ENCODE results near the gene APMAP. TPM values are rescaled to one million over a fixed set of nuclear protein-coding genes. Genes with fewer than 3 reads are reported as not detected.

APMAP gene, protein sequence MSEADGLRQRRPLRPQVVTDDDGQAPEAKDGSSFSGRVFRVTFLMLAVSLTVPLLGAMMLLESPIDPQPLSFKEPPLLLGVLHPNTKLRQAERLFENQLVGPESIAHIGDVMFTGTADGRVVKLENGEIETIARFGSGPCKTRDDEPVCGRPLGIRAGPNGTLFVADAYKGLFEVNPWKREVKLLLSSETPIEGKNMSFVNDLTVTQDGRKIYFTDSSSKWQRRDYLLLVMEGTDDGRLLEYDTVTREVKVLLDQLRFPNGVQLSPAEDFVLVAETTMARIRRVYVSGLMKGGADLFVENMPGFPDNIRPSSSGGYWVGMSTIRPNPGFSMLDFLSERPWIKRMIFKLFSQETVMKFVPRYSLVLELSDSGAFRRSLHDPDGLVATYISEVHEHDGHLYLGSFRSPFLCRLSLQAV
- total RNA-seq (2016; rRNA removed; fragmentation: Illumina TruSeq; extraction: Trizol) (96.9 and 214 TPM in 2 replicates), polyA plus RNA-seq (2011; rRNA removed) (168 and 177 TPM in 2 replicates), polyA minus RNA-seq (2011; rRNA and poly(A)+ RNA removed; ENCODE audit: low replicate concordance) (27.2 and 96.2 TPM in 2 replicates), Bru-seq, nascent RNA (percentile 83 among the genes with signal in this experiment), BruChase-seq, experiment 1, labeled RNA remaining after a 6-hour chase (percentile 87 among the genes with signal in this experiment), BruChase-seq, experiment 2, labeled RNA remaining after a 2-hour chase (percentile 85 among the genes with signal in this experiment)
- 20.1 and 22.7 TPM in 2 replicates for total RNA-seq (2016; cell fraction: cytosol; rRNA removed; fragmentation: Illumina TruSeq; extraction: Trizol; ENCODE audit: low read depth)
- total RNA-seq (2016; cell fraction: insoluble cytoplasmic fraction; rRNA removed; fragmentation: Illumina TruSeq; extraction: Trizol) = 98.2 and 226 TPM in 2 replicates
- total RNA-seq (2016; cell fraction: membrane; rRNA removed; fragmentation: Illumina TruSeq; extraction: Trizol) = 41.7 and 44.7 TPM in 2 replicates
- 175 and 197 TPM in 2 replicates for total RNA-seq (2016; cell fraction: nucleus; rRNA removed; fragmentation: Illumina TruSeq; extraction: Trizol)
- polyA plus RNA-seq (2011; cell fraction: cytosol; rRNA removed) = 161 and 178 TPM in 2 replicates
- 60.9 and 87.7 TPM in 2 replicates for polyA plus RNA-seq (2011; cell fraction: nucleus; rRNA removed)
- polyA plus RNA-seq (2012) = 152 and 183 TPM in 2 replicates
- 19.3 and 19.6 TPM in 2 replicates for polyA plus RNA-seq (2016; cell fraction: cytosol; fragmentation: Illumina TruSeq; extraction: Trizol; ENCODE audit: low read depth)
- polyA plus RNA-seq (2016; cell fraction: insoluble cytoplasmic fraction; fragmentation: Illumina TruSeq; extraction: Trizol; ENCODE audit: low read depth) = 91.9 and 93.0 TPM in 2 replicates
- 31.8 and 32.4 TPM in 2 replicates for polyA plus RNA-seq (2016; cell fraction: membrane; fragmentation: Illumina TruSeq; extraction: Trizol; ENCODE audit: low read depth)
- polyA plus RNA-seq (2016; cell fraction: nucleus; fragmentation: Illumina TruSeq; extraction: Trizol; ENCODE audit: insufficient read depth, low read depth) = 261 and 268 TPM in 2 replicates
- 41.4 and 51.0 TPM in 2 replicates for polyA minus RNA-seq (2011; cell fraction: cytosol; rRNA and poly(A)+ RNA removed)
- polyA minus RNA-seq (2011; cell fraction: nucleus; rRNA and poly(A)+ RNA removed) = 33.6 and 47.4 TPM in 2 replicates
- long read RNA-seq, experiment 1, transcript APMAP-201 (9 exons, 2,430 nt) = major isoform, 410 of 492 reads
- long read RNA-seq, experiment 1, partial matches to known transcripts = 31 of 492 reads
- long read RNA-seq, experiment 1, other reads (novel, unspliced or antisense) = 50 of 492 reads
- long read RNA-seq, experiment 2, transcript APMAP-201 (9 exons, 2,430 nt) = major isoform, 359 of 560 reads
- long read RNA-seq, experiment 2, partial matches to known transcripts = 158 of 560 reads
- long read RNA-seq, experiment 2, other reads (novel, unspliced or antisense) = 42 of 560 reads

- peak within 1 kb of the TSS; percentile 84 for H2AFZ ChIP-seq (ENCODE audit: low read length)
- H3K4me1 ChIP-seq (ENCODE audit: insufficient read depth, low read length) = peaks cover 68% of the 10 kb centered on the region
- peak within 1 kb of the TSS; percentile 75 to 88 (median 85) for H3K4me3 ChIP-seq (replicated peaks in 1 of 3; ENCODE audit: insufficient read depth in 1 of 3, low read depth in 2 of 3, low read length in 3 of 3)
- peak within 1 kb of the TSS; percentile 78 for H3K9ac ChIP-seq (ENCODE audit: insufficient read depth, low read depth, low read length)
- FAIRE-seq (no peak), DNase-seq (ENCODE audit: low spot score) (peak; percentile 94), ATAC-seq (peak; percentile 94)
- no TSS peak for BruUV-seq (replicated peaks)
- no peaks in the 10 kb centered on the region; the same call in 1 of the 2 replicates for H4K20me1 ChIP-seq (ENCODE audit: insufficient read depth, low read length)
- peak within 1 kb of the TSS; percentile 97 for H3K4me2 ChIP-seq (ENCODE audit: low read depth, low read length)
- POLR2A ChIA-PET = interaction anchor here (0.7 to 1.9 kb wide), 7 partner anchors 65 to 255 kb away, joined by 3 to 6 read pairs (median 4); partner anchors contain the start of genes ACSS1, ENTPD6 and PYGB
- in situ Hi-C loops (cut with HindIII; ENCODE audit: extremely low pct_ligation_motif_present, low pct_unique_long_range_greater_than_20kb) (loop anchor here (5.0 to 10.0 kb wide), 2 partner anchors 205 to 302 kb away; partner anchors contain the start of gene ENTPD6), intact Hi-C loops (cut with micrococcal nuclease; ENCODE audit: unreplicated experiment) (loop anchor here (5.0 to 10.0 kb wide), 2 partner anchors 300 to 402 kb away; partner anchors contain the start of gene ABHD12)
- H3K36me3 ChIP-seq (replicated peaks in 1 of 2; ENCODE audit: control insufficient read depth in 1 of 2, insufficient read depth in 2 of 2, low read length in 2 of 2) = no peaks in the 10 kb centered on the region
- no peaks in the 10 kb centered on the region for H3K9me3 ChIP-seq (ENCODE audit: low read length)
- CTCF ChIA-PET (ENCODE audit: low intra/inter-chr PET ratio, low total read pairs) = interaction anchor here (1.2 to 6.9 kb wide), 4 partner anchors 72 to 186 kb away, joined by 4 to 138 read pairs (median 40); no protein-coding TSS in a partner anchor
- H3K27me3 ChIP-seq (ENCODE audit: control insufficient read depth in 1 of 2, insufficient read depth in 2 of 2, low read length in 2 of 2) = peaks cover 1 to 7% of the 10 kb centered on the region in 2 experiments; a peak in 1 of 5 replicates
- H3K79me2 ChIP-seq (ENCODE audit: insufficient read depth, low read length) = peaks cover 47% of the 10 kb centered on the region
- H3K27ac ChIP-seq (ENCODE audit: extremely low read length, insufficient read depth, low read length) = peak within 1 kb of the TSS; percentile 67
- under 1% methylated on average over 57 of the region's 69 CpGs for WGBS (ENCODE audit: low lambda C conversion rate)
- TF ChIP-seq CHD4 (IDR thresholded peaks at IDR 0.05; ENCODE audit: borderline replicate concordance, low read length) (no peak), NFYB (CRISPR knock-in tag; IDR thresholded peaks at IDR 0.05) (peak; percentile 77), SMARCC2 (IDR thresholded peaks at IDR 0.05) (no peak), FOSL1 (CRISPR knock-in tag; IDR thresholded peaks at IDR 0.05; ENCODE audit: borderline replicate concordance) (peak; percentile 50), KDM6A (CRISPR knock-in tag; IDR thresholded peaks at IDR 0.05; ENCODE audit: low read depth) (0 out of 2 replicates have a peak, but pooled peaks have one; percentile 8), ZNF792 (CRISPR knock-in tag; IDR thresholded peaks at IDR 0.05) (peak; percentile 98), SALL1 (CRISPR knock-in tag; IDR thresholded peaks at IDR 0.05) (peak; percentile 97), KLF6 (CRISPR knock-in tag; IDR thresholded peaks at IDR 0.05) (peak; percentile 93), ZMYM2 (CRISPR knock-in tag; IDR thresholded peaks at IDR 0.05) (peak; percentile 68; the same call in 1 of the 2 replicates), CHCHD3 (CRISPR knock-in tag; IDR thresholded peaks at IDR 0.05) (no peak; the same call in 1 of the 2 replicates), JUN (CRISPR knock-in tag; IDR thresholded peaks at IDR 0.05) (peak; percentile 78; the same call in 1 of the 2 replicates), PHF8 (CRISPR knock-in tag; IDR thresholded peaks at IDR 0.05) (peak; percentile 98)
- TF ChIP-seq, protein P1, sequence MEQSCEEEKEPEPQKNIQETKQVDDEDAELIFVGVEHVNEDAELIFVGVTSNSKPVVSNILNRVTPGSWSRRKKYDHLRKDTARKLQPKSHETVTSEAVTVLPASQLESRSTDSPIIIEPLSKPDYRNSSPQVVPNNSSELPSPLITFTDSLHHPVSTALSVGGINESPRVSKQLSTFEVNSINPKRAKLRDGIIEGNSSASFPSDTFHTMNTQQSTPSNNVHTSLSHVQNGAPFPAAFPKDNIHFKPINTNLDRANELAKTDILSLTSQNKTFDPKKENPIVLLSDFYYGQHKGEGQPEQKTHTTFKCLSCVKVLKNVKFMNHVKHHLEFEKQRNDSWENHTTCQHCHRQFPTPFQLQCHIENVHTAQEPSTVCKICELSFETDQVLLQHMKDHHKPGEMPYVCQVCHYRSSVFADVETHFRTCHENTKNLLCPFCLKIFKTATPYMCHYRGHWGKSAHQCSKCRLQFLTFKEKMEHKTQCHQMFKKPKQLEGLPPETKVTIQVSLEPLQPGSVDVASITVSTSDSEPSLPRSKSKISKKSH (CRISPR knock-in tag; IDR thresholded peaks at IDR 0.05; ENCODE audit: borderline replicate concordance) = peak; percentile 88
Observed at GRCh38 chr20:24992487-24993205, at the start of gene APMAP. APMAP (minus strand) TSS chr20:24992751; CDS start chr20:24992688, 63 bp downstream.

All from HepG2 (cell line).